Measurements from ENCODE around the gene SLC36A3.

Gene SLC36A3

DNA sequence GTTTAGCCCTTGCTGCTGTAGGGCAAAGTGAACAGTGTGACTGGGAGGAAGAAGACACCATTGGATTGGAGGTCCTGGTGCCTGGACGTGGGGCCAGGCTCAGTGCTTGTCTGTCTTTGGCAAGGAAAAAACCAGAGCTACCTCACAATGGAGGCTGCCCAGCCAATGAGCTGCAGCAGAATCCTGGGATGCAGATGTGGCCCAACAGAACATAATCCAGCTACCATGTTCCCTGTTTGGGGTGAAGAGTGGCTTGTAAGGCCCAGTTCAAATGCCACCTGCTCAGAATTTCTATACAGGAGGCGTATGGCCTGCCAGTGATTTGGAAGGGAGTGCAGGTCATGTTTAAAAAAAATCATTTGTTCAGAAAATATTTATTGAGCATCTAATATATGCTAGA, at the start of gene SLC36A3:
Gene SLC36A3, minus strand, starts transcription at position 101 of the 400 bp plus-strand sequence. CDS start 412 bp downstream, outside the sequence.
- Histone ChIP-seq H3K27ac (no peak within 1 kb of the TSS), H4K20me1 (ENCODE audit: insufficient read depth) (no peaks in the 10 kb centered on the region), H3K4me1 (ENCODE audit: low read depth, poor library complexity, severe bottlenecking) (no peaks in the 10 kb centered on the region), H3K4me3 (IDR thresholded peaks at IDR 0.05; ENCODE audit: insufficient read depth, low read depth, low read length) (no peak within 1 kb of the TSS), H3K36me3 (ENCODE audit: insufficient read depth) (no peaks in the 10 kb centered on the region), H3K27me3 (ENCODE audit: insufficient read depth, low read depth) (no peaks in the 10 kb centered on the region), H2AFZ (ENCODE audit: low read depth) (no peak within 1 kb of the TSS), H3K4me2 (no peak within 1 kb of the TSS), H3K9ac (no peak within 1 kb of the TSS), H3K79me2 (ENCODE audit: insufficient read depth, low read depth) (no peaks in the 10 kb centered on the region)
- TF ChIP-seq, protein P1, sequence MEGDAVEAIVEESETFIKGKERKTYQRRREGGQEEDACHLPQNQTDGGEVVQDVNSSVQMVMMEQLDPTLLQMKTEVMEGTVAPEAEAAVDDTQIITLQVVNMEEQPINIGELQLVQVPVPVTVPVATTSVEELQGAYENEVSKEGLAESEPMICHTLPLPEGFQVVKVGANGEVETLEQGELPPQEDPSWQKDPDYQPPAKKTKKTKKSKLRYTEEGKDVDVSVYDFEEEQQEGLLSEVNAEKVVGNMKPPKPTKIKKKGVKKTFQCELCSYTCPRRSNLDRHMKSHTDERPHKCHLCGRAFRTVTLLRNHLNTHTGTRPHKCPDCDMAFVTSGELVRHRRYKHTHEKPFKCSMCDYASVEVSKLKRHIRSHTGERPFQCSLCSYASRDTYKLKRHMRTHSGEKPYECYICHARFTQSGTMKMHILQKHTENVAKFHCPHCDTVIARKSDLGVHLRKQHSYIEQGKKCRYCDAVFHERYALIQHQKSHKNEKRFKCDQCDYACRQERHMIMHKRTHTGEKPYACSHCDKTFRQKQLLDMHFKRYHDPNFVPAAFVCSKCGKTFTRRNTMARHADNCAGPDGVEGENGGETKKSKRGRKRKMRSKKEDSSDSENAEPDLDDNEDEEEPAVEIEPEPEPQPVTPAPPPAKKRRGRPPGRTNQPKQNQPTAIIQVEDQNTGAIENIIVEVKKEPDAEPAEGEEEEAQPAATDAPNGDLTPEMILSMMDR (conservative IDR thresholded peaks at IDR 0.05; ENCODE audit: low read depth, low read length), result no peak

- Histone ChIP-seq H3K4me1 (ENCODE audit: low read depth, poor library complexity, severe bottlenecking) (no peaks in the 10 kb centered on the region), H3K36me3 (ENCODE audit: insufficient read depth) (no peaks in the 10 kb centered on the region), H2AFZ (ENCODE audit: low read depth) (no peak overlapping the region), H3K9ac (no peak overlapping the region), H3K79me2 (ENCODE audit: insufficient read depth, low read depth) (no peaks in the 10 kb centered on the region), H3K27me3 (ENCODE audit: insufficient read depth, low read depth) (no peaks in the 10 kb centered on the region), H3K4me2 (no peak overlapping the region), H4K20me1 (ENCODE audit: insufficient read depth) (no peaks in the 10 kb centered on the region), H3K4me3 (IDR thresholded peaks at IDR 0.05; ENCODE audit: insufficient read depth, low read depth, low read length) (no peak overlapping the region), H3K27ac (no peak overlapping the region)
- TF ChIP-seq, protein P1 (conservative IDR thresholded peaks at IDR 0.05; ENCODE audit: low read depth, low read length), result no peak
Observed at GRCh38 chr5:151351671-151352070, 48.1 kb upstream of the SLC36A3 start.

- Histone ChIP-seq H3K9ac (no peak overlapping the region), H3K4me1 (ENCODE audit: low read depth, poor library complexity, severe bottlenecking) (no peaks in the 10 kb centered on the region), H3K79me2 (ENCODE audit: insufficient read depth, low read depth) (no peaks in the 10 kb centered on the region), H3K4me2 (no peak overlapping the region), H3K27me3 (ENCODE audit: insufficient read depth, low read depth) (no peaks in the 10 kb centered on the region), H4K20me1 (ENCODE audit: insufficient read depth) (no peaks in the 10 kb centered on the region), H2AFZ (ENCODE audit: low read depth) (no peak overlapping the region), H3K36me3 (ENCODE audit: insufficient read depth) (no peaks in the 10 kb centered on the region), H3K27ac (no peak overlapping the region), H3K4me3 (IDR thresholded peaks at IDR 0.05; ENCODE audit: insufficient read depth, low read depth, low read length) (no peak overlapping the region)
- TF ChIP-seq, protein P1 (conservative IDR thresholded peaks at IDR 0.05; ENCODE audit: low read depth, low read length), result no peak
Observed at GRCh38 chr5:151348789-151349188, 45.2 kb upstream of the SLC36A3 start.

- no peak within 1 kb of the TSS for H3K4me2 ChIP-seq
Observed at GRCh38 chr5:151347369-151347768, 43.8 kb upstream of the SLC36A3 start, which contains the start of gene SLC36A2. TSS of gene SLC36A2 (minus strand) at chr5:151347559. CDS start at chr5:151347460, 99 bp downstream.

More at GRCh38 chr5:151347369-151347768, 43.8 kb upstream of the SLC36A3 start, which contains the start of gene SLC36A2:
- no peak within 1 kb of the TSS for H3K27ac ChIP-seq
- H3K27me3 ChIP-seq (ENCODE audit: insufficient read depth, low read depth), result no peaks in the 10 kb centered on the region
- TF ChIP-seq, protein P1 (conservative IDR thresholded peaks at IDR 0.05; ENCODE audit: low read depth, low read length), result no peak
- H2AFZ ChIP-seq (ENCODE audit: low read depth), result no peak within 1 kb of the TSS
- H3K79me2 ChIP-seq (ENCODE audit: insufficient read depth, low read depth), result no peaks in the 10 kb centered on the region
- no peaks in the 10 kb centered on the region for H3K36me3 ChIP-seq (ENCODE audit: insufficient read depth)
- H3K4me1 ChIP-seq (ENCODE audit: low read depth, poor library complexity, severe bottlenecking), result no peaks in the 10 kb centered on the region
- H4K20me1 ChIP-seq (ENCODE audit: insufficient read depth), result no peaks in the 10 kb centered on the region
- H3K4me3 ChIP-seq (IDR thresholded peaks at IDR 0.05; ENCODE audit: insufficient read depth, low read depth, low read length), result no peak within 1 kb of the TSS
- no peak within 1 kb of the TSS for H3K9ac ChIP-seq

All from KMS-11 (cell line).